Measurements from ENCODE around the gene LRIG3.

LRIG3 gene

GRCh38 chr12:58901664-58902063, 18.6 kb downstream of the LRIG3 start:
- no peak for DNase-seq (ENCODE audit: low read depth, low spot score)

- DNase-seq (ENCODE audit: low read depth, low spot score): no peak
Measured at GRCh38 chr12:58897969-58898368, 22.3 kb downstream of the LRIG3 start.

GRCh38 chr12:58896278-58896677, 24.0 kb downstream of the LRIG3 start:
- DNase-seq (ENCODE audit: low read depth, low spot score): no peak

GRCh38 chr12:58895053-58895452, 25.3 kb downstream of the LRIG3 start:
- no peak for DNase-seq (ENCODE audit: low read depth, low spot score)

GRCh38 chr12:58894040-58894439, 26.3 kb downstream of the LRIG3 start:
- no peak for DNase-seq (ENCODE audit: low read depth, low spot score)

GRCh38 chr12:58893495-58893894, 26.8 kb downstream of the LRIG3 start:
- DNase-seq (ENCODE audit: low read depth, low spot score): no peak

- no peak for DNase-seq (ENCODE audit: low read depth, low spot score)
Measured at GRCh38 chr12:58889557-58889956, 30.7 kb downstream of the LRIG3 start.

- DNase-seq (ENCODE audit: low read depth, low spot score): no peak
Measured at GRCh38 chr12:58888131-58888783, 32.0 kb downstream of the LRIG3 start.

GRCh38 chr12:58887068-58887467, 33.2 kb downstream of the LRIG3 start:
- no peak for DNase-seq (ENCODE audit: low read depth, low spot score)

GRCh38 chr12:58886474-58886873, 33.8 kb downstream of the LRIG3 start:
- DNase-seq (ENCODE audit: low read depth, low spot score): no peak

GRCh38 chr12:58884916-58885315, 35.4 kb downstream of the LRIG3 start:
- DNase-seq (ENCODE audit: low read depth, low spot score): no peak

GRCh38 chr12:58883576-58884334, 36.5 kb downstream of the LRIG3 start:
- no peak for DNase-seq (ENCODE audit: low read depth, low spot score)

GRCh38 chr12:58882826-58883225, 37.5 kb downstream of the LRIG3 start:
- DNase-seq (ENCODE audit: low read depth, low spot score): peak; percentile 9

- no peak for DNase-seq (ENCODE audit: low read depth, low spot score)
Measured at GRCh38 chr12:58881816-58882215, 38.5 kb downstream of the LRIG3 start.

GRCh38 chr12:58880639-58881038, 39.7 kb downstream of the LRIG3 start:
- no peak for DNase-seq (ENCODE audit: low read depth, low spot score)

- DNase-seq (ENCODE audit: low read depth, low spot score): no peak
Measured at GRCh38 chr12:58877243-58877743, 43.0 kb downstream of the LRIG3 start.

- DNase-seq (ENCODE audit: low read depth, low spot score): no peak
Measured at GRCh38 chr12:58873496-58873895, 46.8 kb downstream of the LRIG3 start.

- no peak for DNase-seq (ENCODE audit: low read depth, low spot score)
Measured at GRCh38 chr12:58871556-58871955, 48.7 kb downstream of the LRIG3 start.

GRCh38 chr12:58870595-58870994, 49.7 kb downstream of the LRIG3 start:
- no peak for DNase-seq (ENCODE audit: low read depth, low spot score)

GRCh38 chr12:58860788-58861240, 59.5 kb downstream of the LRIG3 start:
- peak; percentile 20 for DNase-seq (ENCODE audit: low read depth, low spot score)

GRCh38 chr12:58860056-58860787, 60.1 kb downstream of the LRIG3 start:
- no peak for DNase-seq (ENCODE audit: low read depth, low spot score)

- no peak for DNase-seq (ENCODE audit: low read depth, low spot score)
Measured at GRCh38 chr12:58858030-58858429, 62.3 kb downstream of the LRIG3 start.

Measured in iPS DF 19.7 (cell line).